ENCODE results near the gene CPB2.

CPB2 gene, protein sequence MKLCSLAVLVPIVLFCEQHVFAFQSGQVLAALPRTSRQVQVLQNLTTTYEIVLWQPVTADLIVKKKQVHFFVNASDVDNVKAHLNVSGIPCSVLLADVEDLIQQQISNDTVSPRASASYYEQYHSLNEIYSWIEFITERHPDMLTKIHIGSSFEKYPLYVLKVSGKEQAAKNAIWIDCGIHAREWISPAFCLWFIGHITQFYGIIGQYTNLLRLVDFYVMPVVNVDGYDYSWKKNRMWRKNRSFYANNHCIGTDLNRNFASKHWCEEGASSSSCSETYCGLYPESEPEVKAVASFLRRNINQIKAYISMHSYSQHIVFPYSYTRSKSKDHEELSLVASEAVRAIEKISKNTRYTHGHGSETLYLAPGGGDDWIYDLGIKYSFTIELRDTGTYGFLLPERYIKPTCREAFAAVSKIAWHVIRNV

DNA sequence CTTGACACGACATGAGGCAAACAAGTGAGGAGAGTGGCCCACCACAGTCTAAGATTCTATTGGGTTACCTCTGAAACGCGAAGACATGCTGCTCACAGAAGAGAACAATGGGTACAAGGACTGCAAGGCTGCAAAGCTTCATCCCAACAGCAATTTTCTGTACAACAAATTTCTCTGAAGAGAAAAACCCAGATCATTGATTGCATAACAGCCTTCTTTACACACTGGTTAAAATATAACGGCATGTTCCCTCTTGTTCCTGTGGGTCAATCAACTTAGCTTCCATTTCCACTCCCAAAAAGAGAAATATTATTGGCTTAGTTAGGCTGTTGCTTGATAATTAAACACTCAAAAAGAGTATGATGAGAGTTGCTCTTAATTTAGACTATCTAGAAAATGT lies at the start of gene CPB2:
Gene CPB2, minus strand, starts transcription at position 166 of the 400 bp plus-strand sequence. Its CDS starts 24 bp downstream, at position 142.
- peaks cover 28% of the 10 kb centered on the region for H3K4me1 ChIP-seq (ENCODE audit: control insufficient read depth, insufficient read depth, low read length)
- no peaks in the 10 kb centered on the region for H3K27me3 ChIP-seq (replicated peaks; ENCODE audit: control insufficient read depth, insufficient read depth, low read length)
- no peak within 1 kb of the TSS for H3K4me3 ChIP-seq (ENCODE audit: low read length)
- no peaks in the 10 kb centered on the region for H3K9me3 ChIP-seq (ENCODE audit: control insufficient read depth, low read length)
- no peak within 1 kb of the TSS for H3K9ac ChIP-seq (ENCODE audit: low read length)
- no peak for DNase-seq (ENCODE audit: low read depth)
- no peaks in the 10 kb centered on the region for H3K36me3 ChIP-seq (ENCODE audit: control insufficient read depth, insufficient read depth, low read length, severe bottlenecking)

DNA sequence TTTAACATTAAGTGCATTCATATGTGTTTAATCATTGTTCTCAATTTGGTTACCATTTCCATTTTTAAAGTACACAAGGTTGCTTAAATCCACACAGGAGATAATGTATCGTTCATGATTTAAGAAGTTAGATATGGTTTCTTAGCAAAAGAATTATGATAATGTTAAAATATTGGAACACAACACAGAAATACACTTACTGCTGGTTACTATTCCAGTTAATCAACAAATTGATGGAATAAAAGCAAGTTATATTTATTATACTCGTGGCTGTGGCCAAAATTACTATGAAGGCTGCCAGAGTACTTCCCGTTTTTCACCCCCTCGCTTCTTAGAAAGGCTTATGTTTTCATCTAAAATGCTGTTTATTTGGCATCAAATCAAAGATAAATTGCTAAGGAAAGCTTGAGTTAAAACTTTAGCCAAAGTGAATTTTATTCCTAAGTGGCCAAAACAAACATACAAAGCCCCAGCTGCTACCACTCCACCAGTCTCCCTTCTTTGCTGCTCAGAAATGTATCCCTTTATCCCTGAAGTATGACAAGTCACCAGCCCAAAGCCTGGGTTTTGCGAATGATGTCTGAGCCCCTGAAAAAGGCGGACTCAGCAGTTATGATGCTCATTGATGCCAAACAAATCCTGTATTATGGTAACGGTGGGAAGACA lies 49.4 kb upstream of the CPB2 start:
- Histone ChIP-seq H3K36me3 (ENCODE audit: control insufficient read depth, insufficient read depth, low read length, severe bottlenecking) (no peaks in the 10 kb centered on the region), H3K4me3 (ENCODE audit: low read length) (no peak overlapping the region), H3K4me1 (ENCODE audit: control insufficient read depth, insufficient read depth, low read length) (peaks cover 4% of the 10 kb centered on the region), H3K27me3 (replicated peaks; ENCODE audit: control insufficient read depth, insufficient read depth, low read length) (no peaks in the 10 kb centered on the region), H3K9me3 (ENCODE audit: control insufficient read depth, low read length) (no peaks in the 10 kb centered on the region), H3K9ac (ENCODE audit: low read length) (no peak overlapping the region)
- no peak for DNase-seq (ENCODE audit: low read depth)

DNA sequence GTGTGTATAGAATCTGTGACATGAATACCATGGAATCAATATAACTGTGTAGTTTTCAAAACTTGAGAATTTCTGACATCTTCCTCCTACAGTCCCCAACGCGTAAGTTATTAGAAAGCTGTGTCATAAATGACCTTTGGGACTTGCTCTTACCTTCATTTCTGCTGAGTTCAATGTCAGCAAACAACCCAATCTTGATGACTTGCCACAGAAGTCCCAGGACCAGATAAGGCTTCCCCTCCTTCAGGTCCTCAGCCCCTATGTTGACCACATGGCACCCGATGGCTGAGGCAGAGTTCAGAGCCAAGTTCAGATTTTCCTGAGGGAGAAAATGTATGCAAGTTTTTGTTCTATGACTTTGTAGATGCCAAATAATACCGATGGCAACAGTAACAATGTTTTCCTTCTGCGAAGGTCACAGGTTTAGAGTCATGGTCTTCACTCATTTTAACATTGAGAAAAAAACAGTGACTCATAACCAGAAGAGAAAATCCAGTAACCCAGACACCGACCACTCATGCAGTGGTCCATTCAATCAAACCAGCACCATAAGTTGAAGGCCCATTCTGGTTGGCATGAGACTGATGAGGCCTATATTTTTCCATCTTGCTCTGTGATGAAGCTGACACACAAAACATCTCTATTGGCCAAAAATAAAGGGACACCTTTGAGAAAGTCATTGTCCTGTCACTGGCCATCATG lies 47.9 kb upstream of the CPB2 start:
- Histone ChIP-seq H3K9ac (ENCODE audit: low read length) (no peak overlapping the region), H3K27me3 (replicated peaks; ENCODE audit: control insufficient read depth, insufficient read depth, low read length) (no peaks in the 10 kb centered on the region), H3K9me3 (ENCODE audit: control insufficient read depth, low read length) (no peaks in the 10 kb centered on the region), H3K4me1 (ENCODE audit: control insufficient read depth, insufficient read depth, low read length) (peaks cover 4% of the 10 kb centered on the region), H3K4me3 (ENCODE audit: low read length) (no peak overlapping the region), H3K36me3 (ENCODE audit: control insufficient read depth, insufficient read depth, low read length, severe bottlenecking) (no peaks in the 10 kb centered on the region)
- DNase-seq (ENCODE audit: low read depth) = no peak

DNA sequence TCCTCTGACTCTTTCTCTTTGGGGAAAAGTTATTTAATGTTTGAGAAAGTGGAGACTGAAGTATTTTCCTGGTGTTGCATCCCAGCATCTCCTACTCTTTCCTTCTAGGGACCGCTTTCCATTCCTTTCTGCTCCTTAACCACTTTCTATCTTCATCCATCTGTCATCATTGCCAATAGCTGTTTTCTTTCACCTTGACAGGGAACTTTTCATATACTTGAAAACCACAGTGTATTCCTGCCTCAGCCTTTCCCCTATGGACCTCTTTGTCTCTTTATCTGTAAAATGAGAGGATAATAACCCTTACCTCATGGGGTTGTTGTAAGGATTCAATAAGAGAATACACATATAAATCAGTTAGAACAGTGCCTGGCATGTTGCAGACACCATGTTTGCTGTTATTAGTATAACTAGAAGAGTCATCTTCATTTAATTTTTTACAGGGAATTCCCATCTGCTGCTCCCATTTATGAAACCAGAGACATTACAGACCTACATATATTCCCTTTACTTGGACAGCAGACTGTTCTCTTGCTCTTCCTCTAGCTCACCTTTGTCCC lies 45.4 kb upstream of the CPB2 start:
- Histone ChIP-seq H3K4me1 (ENCODE audit: control insufficient read depth, insufficient read depth, low read length) (peaks cover 4% of the 10 kb centered on the region), H3K36me3 (ENCODE audit: control insufficient read depth, insufficient read depth, low read length, severe bottlenecking) (no peaks in the 10 kb centered on the region), H3K9ac (ENCODE audit: low read length) (no peak overlapping the region), H3K27me3 (replicated peaks; ENCODE audit: control insufficient read depth, insufficient read depth, low read length) (no peaks in the 10 kb centered on the region), H3K9me3 (ENCODE audit: control insufficient read depth, low read length) (no peaks in the 10 kb centered on the region), H3K4me3 (ENCODE audit: low read length) (no peak overlapping the region)
- DNase-seq (ENCODE audit: low read depth) = no peak

DNA sequence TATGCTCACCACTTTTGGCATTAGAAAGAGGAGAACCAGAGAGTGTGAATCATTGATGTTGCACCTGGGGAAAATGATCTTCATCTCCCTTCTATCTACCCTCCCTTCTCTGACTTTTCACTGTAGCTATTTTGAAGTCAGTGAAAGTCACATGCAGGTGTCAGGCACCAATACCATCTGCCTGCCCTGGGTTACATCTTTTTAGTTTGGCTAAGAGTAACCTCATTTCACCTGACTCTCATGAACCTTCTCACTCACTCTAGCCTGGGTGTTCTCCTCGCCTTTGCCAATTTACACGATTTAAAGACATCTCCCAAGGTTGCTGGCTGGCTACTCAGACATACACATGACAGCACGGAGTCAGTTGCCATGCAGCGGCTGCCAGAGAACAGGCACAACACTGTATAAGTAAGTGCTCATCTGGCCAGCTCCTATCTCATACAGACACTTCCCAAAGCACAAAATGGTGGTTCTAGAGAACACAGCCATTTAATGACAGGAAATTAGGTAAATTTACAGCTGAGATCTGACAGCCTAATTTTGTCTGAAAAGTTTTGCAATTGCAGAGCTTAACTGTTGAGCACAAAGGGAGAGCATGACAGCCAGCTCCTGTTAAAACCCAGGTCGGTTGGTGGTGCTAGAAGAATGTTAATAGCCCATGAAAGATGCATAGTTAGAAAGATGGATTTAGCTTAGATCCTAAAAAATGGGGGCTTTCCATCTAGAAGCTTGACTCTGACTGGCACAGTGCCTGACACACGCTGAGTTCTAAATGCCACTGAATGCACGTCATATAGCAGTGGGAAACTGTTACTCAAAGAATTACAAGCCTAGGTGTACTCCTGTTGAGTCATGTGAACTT lies 44.7 kb upstream of the CPB2 start:
- H3K4me3 ChIP-seq (ENCODE audit: low read length) = no peak overlapping the region
- no peaks in the 10 kb centered on the region for H3K27me3 ChIP-seq (replicated peaks; ENCODE audit: control insufficient read depth, insufficient read depth, low read length)
- H3K9me3 ChIP-seq (ENCODE audit: control insufficient read depth, low read length) = no peaks in the 10 kb centered on the region
- no peak overlapping the region for H3K9ac ChIP-seq (ENCODE audit: low read length)
- no peak for DNase-seq (ENCODE audit: low read depth)
- H3K4me1 ChIP-seq (ENCODE audit: control insufficient read depth, insufficient read depth, low read length) = peaks cover 4% of the 10 kb centered on the region
- no peaks in the 10 kb centered on the region for H3K36me3 ChIP-seq (ENCODE audit: control insufficient read depth, insufficient read depth, low read length, severe bottlenecking)

DNA sequence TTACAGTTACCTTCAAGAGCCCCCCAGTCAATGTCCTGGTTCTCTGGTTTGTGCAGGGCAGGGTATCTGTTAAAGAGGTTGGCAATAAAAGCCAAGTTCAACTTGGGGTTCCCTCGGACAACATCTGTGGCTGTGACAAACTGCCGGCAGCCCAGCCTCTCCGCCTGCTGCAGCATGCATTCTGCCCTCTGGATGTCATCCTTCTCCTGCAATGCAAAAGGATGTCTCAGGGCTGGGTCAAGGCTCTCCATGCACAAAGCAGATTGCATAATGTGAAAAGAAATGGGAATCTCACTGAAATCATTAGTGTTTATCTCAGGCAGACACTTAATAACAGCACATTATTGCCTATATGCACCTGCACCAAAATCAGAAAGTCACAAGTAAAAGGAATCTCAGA lies 42.1 kb upstream of the CPB2 start:
- DNase-seq (ENCODE audit: low read depth) = no peak
- peaks cover 4% of the 10 kb centered on the region for H3K4me1 ChIP-seq (ENCODE audit: control insufficient read depth, insufficient read depth, low read length)
- H3K27me3 ChIP-seq (replicated peaks; ENCODE audit: control insufficient read depth, insufficient read depth, low read length) = no peaks in the 10 kb centered on the region
- H3K9me3 ChIP-seq (ENCODE audit: control insufficient read depth, low read length) = no peaks in the 10 kb centered on the region
- no peak overlapping the region for H3K4me3 ChIP-seq (ENCODE audit: low read length)
- H3K36me3 ChIP-seq (ENCODE audit: control insufficient read depth, insufficient read depth, low read length, severe bottlenecking) = no peaks in the 10 kb centered on the region
- H3K9ac ChIP-seq (ENCODE audit: low read length) = no peak overlapping the region

DNA sequence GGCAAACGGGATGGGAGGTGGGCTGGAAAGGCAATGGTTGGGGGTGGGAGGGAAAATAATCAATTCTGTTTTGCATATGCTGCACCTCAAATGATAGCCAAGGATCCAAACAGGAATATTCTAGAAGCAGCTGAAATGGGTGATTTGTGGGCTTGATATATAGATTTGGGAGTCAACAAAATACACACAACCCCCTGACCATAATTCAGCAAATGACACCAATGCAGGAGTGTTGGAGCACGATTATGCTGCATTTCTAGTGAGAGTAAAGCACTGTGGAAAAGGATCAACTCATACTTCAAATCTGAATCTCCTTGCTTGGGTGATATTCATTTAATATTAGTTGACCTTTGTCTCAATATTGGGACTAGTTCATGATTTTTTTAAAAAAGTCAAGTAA lies 41.1 kb upstream of the CPB2 start:
- no peaks in the 10 kb centered on the region for H3K27me3 ChIP-seq (replicated peaks; ENCODE audit: control insufficient read depth, insufficient read depth, low read length)
- H3K36me3 ChIP-seq (ENCODE audit: control insufficient read depth, insufficient read depth, low read length, severe bottlenecking) = no peaks in the 10 kb centered on the region
- no peaks in the 10 kb centered on the region for H3K9me3 ChIP-seq (ENCODE audit: control insufficient read depth, low read length)
- DNase-seq (ENCODE audit: low read depth) = no peak
- no peak overlapping the region for H3K4me3 ChIP-seq (ENCODE audit: low read length)
- peaks cover 4% of the 10 kb centered on the region for H3K4me1 ChIP-seq (ENCODE audit: control insufficient read depth, insufficient read depth, low read length)
- no peak overlapping the region for H3K9ac ChIP-seq (ENCODE audit: low read length)

DNA sequence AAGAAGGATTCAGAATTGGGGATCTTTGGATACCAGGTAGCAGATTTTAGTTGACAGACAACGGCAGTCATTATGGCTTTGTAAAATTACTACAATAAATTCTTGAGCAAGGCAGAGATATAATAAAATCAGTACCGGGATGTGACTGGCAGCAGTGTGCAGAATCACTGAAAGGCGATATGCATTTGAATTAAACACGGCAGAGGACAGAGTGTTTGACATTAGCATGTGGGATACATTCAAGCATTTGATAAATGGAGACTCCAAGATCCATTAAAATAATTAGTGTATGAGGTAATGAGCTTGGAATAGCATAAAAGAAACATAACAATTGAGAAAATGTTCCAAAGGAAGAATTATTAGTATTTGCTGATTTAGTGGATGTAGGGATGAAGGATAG lies 40.3 kb upstream of the CPB2 start:
- H3K9ac ChIP-seq (ENCODE audit: low read length) = no peak overlapping the region
- no peak overlapping the region for H3K4me3 ChIP-seq (ENCODE audit: low read length)
- no peaks in the 10 kb centered on the region for H3K36me3 ChIP-seq (ENCODE audit: control insufficient read depth, insufficient read depth, low read length, severe bottlenecking)
- no peak for DNase-seq (ENCODE audit: low read depth)
- H3K27me3 ChIP-seq (replicated peaks; ENCODE audit: control insufficient read depth, insufficient read depth, low read length) = no peaks in the 10 kb centered on the region
- H3K4me1 ChIP-seq (ENCODE audit: control insufficient read depth, insufficient read depth, low read length) = peaks cover 4% of the 10 kb centered on the region
- H3K9me3 ChIP-seq (ENCODE audit: control insufficient read depth, low read length) = no peaks in the 10 kb centered on the region

DNA sequence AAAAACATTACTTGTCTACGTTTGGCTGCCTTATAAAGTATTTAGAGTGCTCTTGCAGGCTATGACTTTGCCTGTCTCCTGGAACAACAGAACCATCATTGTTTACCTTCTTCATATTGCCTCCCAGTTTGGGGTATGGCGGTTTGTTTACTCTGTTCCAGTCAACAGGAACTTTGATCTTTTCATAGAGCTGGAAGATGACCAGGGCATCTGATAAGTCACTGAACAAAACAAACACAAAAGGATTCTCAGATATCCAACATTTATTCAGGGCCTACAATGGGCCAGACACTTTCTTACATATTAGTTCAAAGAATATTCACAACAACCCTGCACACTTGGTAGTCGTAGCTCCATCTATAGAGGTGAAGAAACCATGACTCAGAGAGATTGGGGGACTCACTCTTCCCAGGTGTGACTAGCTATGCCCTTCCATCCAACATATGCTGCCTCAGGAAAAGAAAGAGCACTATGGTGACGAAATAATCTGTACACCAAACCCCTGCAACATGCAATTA lies 38.4 kb upstream of the CPB2 start:
- no peaks in the 10 kb centered on the region for H3K9me3 ChIP-seq (ENCODE audit: control insufficient read depth, low read length)
- no peaks in the 10 kb centered on the region for H3K4me1 ChIP-seq (ENCODE audit: control insufficient read depth, insufficient read depth, low read length)
- DNase-seq (ENCODE audit: low read depth) = no peak
- H3K36me3 ChIP-seq (ENCODE audit: control insufficient read depth, insufficient read depth, low read length, severe bottlenecking) = no peaks in the 10 kb centered on the region
- no peaks in the 10 kb centered on the region for H3K27me3 ChIP-seq (replicated peaks; ENCODE audit: control insufficient read depth, insufficient read depth, low read length)
- no peak overlapping the region for H3K9ac ChIP-seq (ENCODE audit: low read length)
- H3K4me3 ChIP-seq (ENCODE audit: low read length) = no peak overlapping the region

DNA sequence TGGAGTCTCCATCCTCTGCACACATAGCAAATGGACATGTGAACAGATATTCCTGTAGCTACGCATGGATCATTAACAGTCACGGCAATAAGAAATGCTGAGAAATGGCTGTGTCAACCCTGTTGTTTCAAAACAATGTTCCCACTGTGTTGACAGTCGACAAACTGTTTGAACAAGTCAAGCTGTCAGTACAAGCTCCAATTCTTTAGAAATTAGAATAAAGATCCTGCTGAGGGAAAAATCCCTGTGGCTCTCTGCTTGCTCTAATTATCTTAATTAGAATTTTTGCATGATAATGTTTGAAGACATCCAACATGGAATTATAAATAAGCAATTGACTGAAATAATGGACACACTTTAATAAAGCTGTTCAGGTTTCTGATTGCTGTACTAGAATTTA lies 37.9 kb upstream of the CPB2 start:
- H3K4me3 ChIP-seq (ENCODE audit: low read length) = no peak overlapping the region
- no peak for DNase-seq (ENCODE audit: low read depth)
- H3K9me3 ChIP-seq (ENCODE audit: control insufficient read depth, low read length) = no peaks in the 10 kb centered on the region
- no peaks in the 10 kb centered on the region for H3K36me3 ChIP-seq (ENCODE audit: control insufficient read depth, insufficient read depth, low read length, severe bottlenecking)
- H3K4me1 ChIP-seq (ENCODE audit: control insufficient read depth, insufficient read depth, low read length) = no peaks in the 10 kb centered on the region
- no peaks in the 10 kb centered on the region for H3K27me3 ChIP-seq (replicated peaks; ENCODE audit: control insufficient read depth, insufficient read depth, low read length)
- no peak overlapping the region for H3K9ac ChIP-seq (ENCODE audit: low read length)

All from adipocyte (in vitro differentiated cells).